ENCODE measurements around the gene SCAMP1.

DNA sequence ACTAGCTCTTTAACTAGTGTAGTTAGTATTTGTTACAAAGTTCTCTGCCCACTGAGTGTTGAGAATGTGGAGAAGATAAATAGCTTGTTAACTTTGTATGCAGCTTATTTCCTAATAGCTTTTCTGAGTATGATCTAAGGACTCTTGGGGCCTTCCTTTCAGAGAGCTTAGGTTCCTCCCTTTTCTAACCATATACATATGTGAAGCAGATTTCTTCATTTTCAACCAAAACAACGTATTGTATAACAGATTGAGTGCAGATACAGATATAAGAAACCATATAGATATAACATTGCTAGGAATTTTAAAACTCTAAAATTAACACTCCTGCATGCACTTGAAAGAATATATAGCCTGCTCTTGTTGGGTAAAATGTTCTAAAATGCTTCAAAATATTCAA, 70.4 kb downstream of the SCAMP1 start:
- no peak for TF ChIP-seq CTCF (IDR thresholded peaks at IDR 0.05)
- no peak for TF ChIP-seq POLR2A (IDR thresholded peaks at IDR 0.05)

Measured in uterus (tissue), 2 donors.